WTC11 (cell line): ENCODE measurements around the gene B4GALT2. TPM values are rescaled to one million over a fixed set of nuclear protein-coding genes. Genes with fewer than 3 reads are reported as not detected.

Experiments used
- CBFB ChIP-seq: sonication (generic); formaldehyde crosslinking; IDR thresholded peaks from 2 replicates; pipeline ENCODE4 v1.8.1; 2022; ENCODE audit warnings: mild to moderate bottlenecking, low read depth, missing genetic modification reagents
- ESRRA ChIP-seq: sonication (generic); formaldehyde crosslinking; IDR thresholded peaks from 2 replicates; pipeline ENCODE4 v1.8.1; 2022; ENCODE audit warnings: mild to moderate bottlenecking, missing genetic modification reagents, borderline replicate concordance
- FOXP1 ChIP-seq: sonication (generic); formaldehyde crosslinking; IDR thresholded peaks from 2 replicates; pipeline ENCODE4 v1.8.0; 2022; ENCODE audit warnings: missing genetic modification reagents, mild to moderate bottlenecking, moderate library complexity, borderline replicate concordance
- HMGA2 ChIP-seq: fragments of 250-450 bp; sonication (Bioruptor Pico); IDR thresholded peaks from 2 replicates; pipeline ENCODE4 v1.4.0; 2021; ENCODE audit warnings: mild to moderate bottlenecking, moderate library complexity
- NFATC4 ChIP-seq: fragments of 250-450 bp; sonication (Bioruptor Pico); IDR thresholded peaks from 2 replicates; pipeline ENCODE4 v1.9.0; 2021; ENCODE audit warnings: mild to moderate bottlenecking
- PRRX2 ChIP-seq: fragments of 250-450 bp; sonication (Bioruptor Pico); IDR thresholded peaks from 2 replicates; pipeline ENCODE4 v1.8.0; 2021; ENCODE audit warnings: mild to moderate bottlenecking
- RELA ChIP-seq: sonication (generic); formaldehyde crosslinking; IDR thresholded peaks from 2 replicates; pipeline ENCODE4 v1.8.1; 2022; ENCODE audit warnings: missing genetic modification reagents, mild to moderate bottlenecking, borderline replicate concordance
- RORB ChIP-seq: fragments of 250-450 bp; sonication (Bioruptor Pico); IDR thresholded peaks from 2 replicates; pipeline ENCODE4 v1.9.0; 2021; ENCODE audit warnings: mild to moderate bottlenecking
- TEAD4 ChIP-seq: sonication (generic); formaldehyde crosslinking; IDR thresholded peaks from 2 replicates; pipeline ENCODE4 v1.8.0; 2022; ENCODE audit warnings: mild to moderate bottlenecking, missing genetic modification reagents
- ZBTB21 ChIP-seq: sonication (generic); formaldehyde crosslinking; IDR thresholded peaks from 2 replicates; pipeline ENCODE4 v1.8.1; 2023; ENCODE audit warnings: mild to moderate bottlenecking, missing genetic modification reagents, borderline replicate concordance
- ZNF416 ChIP-seq: fragments of 250-450 bp; sonication (Bioruptor Pico); IDR thresholded peaks from 2 replicates; pipeline ENCODE4 v1.9.0; 2021; ENCODE audit warnings: mild to moderate bottlenecking, inconsistent platforms
- ZNF423 ChIP-seq: fragments of 250-450 bp; sonication (Bioruptor Pico); IDR thresholded peaks from 2 replicates; pipeline ENCODE4 v2.1.2; 2022; ENCODE audit warnings: mild to moderate bottlenecking, moderate library complexity
- ZNF671 ChIP-seq: fragments of 250-450 bp; sonication (Bioruptor Pico); IDR thresholded peaks from 2 replicates; pipeline ENCODE4 v1.8.0; 2021; ENCODE audit warnings: mild to moderate bottlenecking
- total RNA-seq: library from RNA; stranded (reverse); gene quantifications from 3 replicates; pipeline ENCODE4 v1.2.3, GENCODE V29; 2021
- TF ChIP-seq, protein P1 (sequence below): sonication (generic); formaldehyde crosslinking; IDR thresholded peaks from 2 replicates; pipeline ENCODE4 v1.8.1; 2023; ENCODE audit warnings: mild to moderate bottlenecking, missing genetic modification reagents
- TF ChIP-seq, protein P2 (sequence below): sonication (generic); formaldehyde crosslinking; IDR thresholded peaks from 2 replicates; pipeline ENCODE4 v1.8.1; 2023; ENCODE audit warnings: mild to moderate bottlenecking, missing genetic modification reagents, borderline replicate concordance
- TF ChIP-seq, protein P3 (sequence below): sonication (generic); formaldehyde crosslinking; IDR thresholded peaks from 2 replicates; pipeline ENCODE4 v1.8.0; 2022; ENCODE audit warnings: mild to moderate bottlenecking, missing genetic modification reagents
- TF ChIP-seq, protein P4 (sequence below): sonication (generic); formaldehyde crosslinking; conservative IDR thresholded peaks from 2 replicates; pipeline ENCODE4 v1.8.1; 2023; ENCODE audit warnings: mild to moderate bottlenecking, low read depth, missing genetic modification reagents, moderate library complexity
- TF ChIP-seq, protein P5 (sequence below): sonication (generic); formaldehyde crosslinking; conservative IDR thresholded peaks from 2 replicates; pipeline ENCODE4 v1.8.1; 2022; ENCODE audit warnings: mild to moderate bottlenecking, missing genetic modification reagents
- TF ChIP-seq, protein P6 (sequence below): fragments of 250-450 bp; sonication (Bioruptor Pico); IDR thresholded peaks from 2 replicates; pipeline ENCODE4 v1.8.0; 2021; ENCODE audit warnings: mild to moderate bottlenecking
- TF ChIP-seq, protein P7 (sequence below): sonication (generic); formaldehyde crosslinking; IDR thresholded peaks from 2 replicates; pipeline ENCODE4 v1.8.1; 2022; ENCODE audit warnings: low read depth, missing genetic modification reagents, borderline replicate concordance
- TF ChIP-seq, protein P8 (sequence below): sonication (generic); formaldehyde crosslinking; IDR thresholded peaks from 2 replicates; pipeline ENCODE4 v1.8.1; 2023; ENCODE audit warnings: mild to moderate bottlenecking, missing genetic modification reagents

Gene B4GALT2
- total RNA-seq, 1 experiment from 2014 or later: 66.7 TPM

DNA sequence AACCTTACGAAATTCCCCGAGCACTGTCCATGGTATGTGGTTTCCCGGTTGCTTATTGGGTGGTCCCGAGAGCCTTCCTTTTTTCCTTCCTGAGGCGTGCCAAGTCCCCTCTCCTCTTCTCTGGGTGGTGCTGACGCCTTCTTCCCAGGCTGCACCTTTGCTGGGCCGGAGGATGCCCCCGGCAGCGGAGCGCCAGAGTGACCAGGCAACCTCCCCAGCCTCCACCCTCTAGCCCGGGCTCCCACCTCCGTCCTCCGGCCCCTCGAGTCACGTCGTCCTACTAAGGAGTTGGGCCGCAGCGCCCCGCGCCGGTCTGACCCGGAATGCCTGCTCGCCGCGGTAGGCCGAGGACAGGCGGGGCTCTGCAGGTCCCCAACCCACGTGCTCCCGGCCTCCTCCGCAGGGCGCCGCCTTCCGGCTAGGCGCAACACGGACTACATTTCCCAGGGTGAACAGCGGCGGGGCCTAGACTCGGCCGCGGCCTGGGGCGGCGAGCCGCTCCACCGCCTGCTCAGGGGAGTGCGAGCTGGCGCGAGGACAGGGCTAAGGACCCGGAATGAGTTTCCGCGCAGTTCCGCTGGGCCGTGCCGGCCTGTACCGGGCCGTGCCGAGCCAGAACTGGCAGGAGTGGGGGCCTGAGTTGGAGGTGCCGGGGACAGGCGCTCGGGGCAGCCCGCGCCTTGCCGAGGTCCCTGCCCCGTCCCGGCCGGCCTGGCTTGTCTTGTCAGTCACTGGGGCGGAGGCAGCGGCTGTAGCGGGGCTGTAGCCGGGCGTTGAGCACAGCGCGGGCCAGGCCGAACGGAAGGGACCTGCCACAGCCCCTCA lies 32.6 kb upstream of the B4GALT2 start, which contains the start of gene IPO13 (continued):
- TF ChIP-seq, protein P1, sequence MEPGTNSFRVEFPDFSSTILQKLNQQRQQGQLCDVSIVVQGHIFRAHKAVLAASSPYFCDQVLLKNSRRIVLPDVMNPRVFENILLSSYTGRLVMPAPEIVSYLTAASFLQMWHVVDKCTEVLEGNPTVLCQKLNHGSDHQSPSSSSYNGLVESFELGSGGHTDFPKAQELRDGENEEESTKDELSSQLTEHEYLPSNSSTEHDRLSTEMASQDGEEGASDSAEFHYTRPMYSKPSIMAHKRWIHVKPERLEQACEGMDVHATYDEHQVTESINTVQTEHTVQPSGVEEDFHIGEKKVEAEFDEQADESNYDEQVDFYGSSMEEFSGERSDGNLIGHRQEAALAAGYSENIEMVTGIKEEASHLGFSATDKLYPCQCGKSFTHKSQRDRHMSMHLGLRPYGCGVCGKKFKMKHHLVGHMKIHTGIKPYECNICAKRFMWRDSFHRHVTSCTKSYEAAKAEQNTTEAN (CRISPR knock-in tag): peak; percentile 48; the same call in 1 of the 2 replicates
- TF ChIP-seq, protein P2, sequence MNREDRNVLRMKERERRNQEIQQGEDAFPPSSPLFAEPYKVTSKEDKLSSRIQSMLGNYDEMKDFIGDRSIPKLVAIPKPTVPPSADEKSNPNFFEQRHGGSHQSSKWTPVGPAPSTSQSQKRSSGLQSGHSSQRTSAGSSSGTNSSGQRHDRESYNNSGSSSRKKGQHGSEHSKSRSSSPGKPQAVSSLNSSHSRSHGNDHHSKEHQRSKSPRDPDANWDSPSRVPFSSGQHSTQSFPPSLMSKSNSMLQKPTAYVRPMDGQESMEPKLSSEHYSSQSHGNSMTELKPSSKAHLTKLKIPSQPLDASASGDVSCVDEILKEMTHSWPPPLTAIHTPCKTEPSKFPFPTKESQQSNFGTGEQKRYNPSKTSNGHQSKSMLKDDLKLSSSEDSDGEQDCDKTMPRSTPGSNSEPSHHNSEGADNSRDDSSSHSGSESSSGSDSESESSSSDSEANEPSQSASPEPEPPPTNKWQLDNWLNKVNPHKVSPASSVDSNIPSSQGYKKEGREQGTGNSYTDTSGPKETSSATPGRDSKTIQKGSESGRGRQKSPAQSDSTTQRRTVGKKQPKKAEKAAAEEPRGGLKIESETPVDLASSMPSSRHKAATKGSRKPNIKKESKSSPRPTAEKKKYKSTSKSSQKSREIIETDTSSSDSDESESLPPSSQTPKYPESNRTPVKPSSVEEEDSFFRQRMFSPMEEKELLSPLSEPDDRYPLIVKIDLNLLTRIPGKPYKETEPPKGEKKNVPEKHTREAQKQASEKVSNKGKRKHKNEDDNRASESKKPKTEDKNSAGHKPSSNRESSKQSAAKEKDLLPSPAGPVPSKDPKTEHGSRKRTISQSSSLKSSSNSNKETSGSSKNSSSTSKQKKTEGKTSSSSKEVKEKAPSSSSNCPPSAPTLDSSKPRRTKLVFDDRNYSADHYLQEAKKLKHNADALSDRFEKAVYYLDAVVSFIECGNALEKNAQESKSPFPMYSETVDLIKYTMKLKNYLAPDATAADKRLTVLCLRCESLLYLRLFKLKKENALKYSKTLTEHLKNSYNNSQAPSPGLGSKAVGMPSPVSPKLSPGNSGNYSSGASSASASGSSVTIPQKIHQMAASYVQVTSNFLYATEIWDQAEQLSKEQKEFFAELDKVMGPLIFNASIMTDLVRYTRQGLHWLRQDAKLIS (CRISPR knock-in tag): no peak
- TF ChIP-seq, protein P3, sequence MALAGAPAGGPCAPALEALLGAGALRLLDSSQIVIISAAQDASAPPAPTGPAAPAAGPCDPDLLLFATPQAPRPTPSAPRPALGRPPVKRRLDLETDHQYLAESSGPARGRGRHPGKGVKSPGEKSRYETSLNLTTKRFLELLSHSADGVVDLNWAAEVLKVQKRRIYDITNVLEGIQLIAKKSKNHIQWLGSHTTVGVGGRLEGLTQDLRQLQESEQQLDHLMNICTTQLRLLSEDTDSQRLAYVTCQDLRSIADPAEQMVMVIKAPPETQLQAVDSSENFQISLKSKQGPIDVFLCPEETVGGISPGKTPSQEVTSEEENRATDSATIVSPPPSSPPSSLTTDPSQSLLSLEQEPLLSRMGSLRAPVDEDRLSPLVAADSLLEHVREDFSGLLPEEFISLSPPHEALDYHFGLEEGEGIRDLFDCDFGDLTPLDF (CRISPR knock-in tag): no peak
- TF ChIP-seq, protein P4, sequence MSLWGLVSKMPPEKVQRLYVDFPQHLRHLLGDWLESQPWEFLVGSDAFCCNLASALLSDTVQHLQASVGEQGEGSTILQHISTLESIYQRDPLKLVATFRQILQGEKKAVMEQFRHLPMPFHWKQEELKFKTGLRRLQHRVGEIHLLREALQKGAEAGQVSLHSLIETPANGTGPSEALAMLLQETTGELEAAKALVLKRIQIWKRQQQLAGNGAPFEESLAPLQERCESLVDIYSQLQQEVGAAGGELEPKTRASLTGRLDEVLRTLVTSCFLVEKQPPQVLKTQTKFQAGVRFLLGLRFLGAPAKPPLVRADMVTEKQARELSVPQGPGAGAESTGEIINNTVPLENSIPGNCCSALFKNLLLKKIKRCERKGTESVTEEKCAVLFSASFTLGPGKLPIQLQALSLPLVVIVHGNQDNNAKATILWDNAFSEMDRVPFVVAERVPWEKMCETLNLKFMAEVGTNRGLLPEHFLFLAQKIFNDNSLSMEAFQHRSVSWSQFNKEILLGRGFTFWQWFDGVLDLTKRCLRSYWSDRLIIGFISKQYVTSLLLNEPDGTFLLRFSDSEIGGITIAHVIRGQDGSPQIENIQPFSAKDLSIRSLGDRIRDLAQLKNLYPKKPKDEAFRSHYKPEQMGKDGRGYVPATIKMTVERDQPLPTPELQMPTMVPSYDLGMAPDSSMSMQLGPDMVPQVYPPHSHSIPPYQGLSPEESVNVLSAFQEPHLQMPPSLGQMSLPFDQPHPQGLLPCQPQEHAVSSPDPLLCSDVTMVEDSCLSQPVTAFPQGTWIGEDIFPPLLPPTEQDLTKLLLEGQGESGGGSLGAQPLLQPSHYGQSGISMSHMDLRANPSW: no peak
- TF ChIP-seq, protein P5, sequence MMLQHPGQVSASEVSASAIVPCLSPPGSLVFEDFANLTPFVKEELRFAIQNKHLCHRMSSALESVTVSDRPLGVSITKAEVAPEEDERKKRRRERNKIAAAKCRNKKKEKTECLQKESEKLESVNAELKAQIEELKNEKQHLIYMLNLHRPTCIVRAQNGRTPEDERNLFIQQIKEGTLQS (CRISPR knock-in tag): no peak
- TF ChIP-seq RELA: no peak
- TF ChIP-seq ZNF671 (CRISPR knock-in tag): no peak
- TF ChIP-seq CBFB (CRISPR knock-in tag): no peak; the same call in 1 of the 2 replicates
- TF ChIP-seq HMGA2: no peak
- no peak for TF ChIP-seq ESRRA (CRISPR knock-in tag)
- no peak for TF ChIP-seq TEAD4 (CRISPR knock-in tag)
- TF ChIP-seq, protein P6, sequence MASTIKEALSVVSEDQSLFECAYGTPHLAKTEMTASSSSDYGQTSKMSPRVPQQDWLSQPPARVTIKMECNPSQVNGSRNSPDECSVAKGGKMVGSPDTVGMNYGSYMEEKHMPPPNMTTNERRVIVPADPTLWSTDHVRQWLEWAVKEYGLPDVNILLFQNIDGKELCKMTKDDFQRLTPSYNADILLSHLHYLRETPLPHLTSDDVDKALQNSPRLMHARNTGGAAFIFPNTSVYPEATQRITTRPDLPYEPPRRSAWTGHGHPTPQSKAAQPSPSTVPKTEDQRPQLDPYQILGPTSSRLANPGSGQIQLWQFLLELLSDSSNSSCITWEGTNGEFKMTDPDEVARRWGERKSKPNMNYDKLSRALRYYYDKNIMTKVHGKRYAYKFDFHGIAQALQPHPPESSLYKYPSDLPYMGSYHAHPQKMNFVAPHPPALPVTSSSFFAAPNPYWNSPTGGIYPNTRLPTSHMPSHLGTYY (CRISPR knock-in tag): 0 out of 2 replicates have a peak, but pooled peaks have one; percentile 73
- no peak for TF ChIP-seq ZNF416 (CRISPR knock-in tag)
- no peak for TF ChIP-seq NFATC4 (CRISPR knock-in tag)
- 0 out of 2 replicates have a peak, but pooled peaks have one; percentile 31 for TF ChIP-seq ZBTB21 (CRISPR knock-in tag)
- TF ChIP-seq, protein P7, sequence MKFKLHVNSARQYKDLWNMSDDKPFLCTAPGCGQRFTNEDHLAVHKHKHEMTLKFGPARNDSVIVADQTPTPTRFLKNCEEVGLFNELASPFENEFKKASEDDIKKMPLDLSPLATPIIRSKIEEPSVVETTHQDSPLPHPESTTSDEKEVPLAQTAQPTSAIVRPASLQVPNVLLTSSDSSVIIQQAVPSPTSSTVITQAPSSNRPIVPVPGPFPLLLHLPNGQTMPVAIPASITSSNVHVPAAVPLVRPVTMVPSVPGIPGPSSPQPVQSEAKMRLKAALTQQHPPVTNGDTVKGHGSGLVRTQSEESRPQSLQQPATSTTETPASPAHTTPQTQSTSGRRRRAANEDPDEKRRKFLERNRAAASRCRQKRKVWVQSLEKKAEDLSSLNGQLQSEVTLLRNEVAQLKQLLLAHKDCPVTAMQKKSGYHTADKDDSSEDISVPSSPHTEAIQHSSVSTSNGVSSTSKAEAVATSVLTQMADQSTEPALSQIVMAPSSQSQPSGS (CRISPR knock-in tag): no peak
- TF ChIP-seq RORB (CRISPR knock-in tag): peak; percentile 44; the same call in 1 of the 2 replicates
- TF ChIP-seq, protein P8, sequence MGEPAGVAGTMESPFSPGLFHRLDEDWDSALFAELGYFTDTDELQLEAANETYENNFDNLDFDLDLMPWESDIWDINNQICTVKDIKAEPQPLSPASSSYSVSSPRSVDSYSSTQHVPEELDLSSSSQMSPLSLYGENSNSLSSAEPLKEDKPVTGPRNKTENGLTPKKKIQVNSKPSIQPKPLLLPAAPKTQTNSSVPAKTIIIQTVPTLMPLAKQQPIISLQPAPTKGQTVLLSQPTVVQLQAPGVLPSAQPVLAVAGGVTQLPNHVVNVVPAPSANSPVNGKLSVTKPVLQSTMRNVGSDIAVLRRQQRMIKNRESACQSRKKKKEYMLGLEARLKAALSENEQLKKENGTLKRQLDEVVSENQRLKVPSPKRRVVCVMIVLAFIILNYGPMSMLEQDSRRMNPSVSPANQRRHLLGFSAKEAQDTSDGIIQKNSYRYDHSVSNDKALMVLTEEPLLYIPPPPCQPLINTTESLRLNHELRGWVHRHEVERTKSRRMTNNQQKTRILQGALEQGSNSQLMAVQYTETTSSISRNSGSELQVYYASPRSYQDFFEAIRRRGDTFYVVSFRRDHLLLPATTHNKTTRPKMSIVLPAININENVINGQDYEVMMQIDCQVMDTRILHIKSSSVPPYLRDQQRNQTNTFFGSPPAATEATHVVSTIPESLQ (CRISPR knock-in tag): no peak
- no peak for TF ChIP-seq PRRX2 (CRISPR knock-in tag)
- TF ChIP-seq FOXP1 (CRISPR knock-in tag): no peak; the same call in 1 of the 2 replicates
- TF ChIP-seq ZNF423 (CRISPR knock-in tag): no peak
